GM12878 (cell line): ENCODE results near the gene ZNF710.

Source experiments
- CBFB ChIP-seq: IDR thresholded peaks from 2 replicates; pipeline ENCODE4 v1.6.1; 2016; ENCODE audit warnings: antibody characterized with exemption, low read depth
- HDAC2 ChIP-seq: fragments of 200-600 bp; sonication (generic); IDR thresholded peaks from 2 replicates; pipeline ENCODE4 v1.6.1; 2017
- JUND ChIP-seq: IDR thresholded peaks from 2 replicates; pipeline ENCODE4 v1.6.1; 2012; ENCODE audit warnings: low read depth, mild to moderate bottlenecking, low read length, improper control_type of control experiment, moderate library complexity
- RAD21 ChIP-seq: IDR thresholded peaks from 2 replicates; pipeline ENCODE4 v1.6.1; 2011; ENCODE audit warnings: mild to moderate bottlenecking, low read depth, low read length, moderate library complexity; ENCODE audit not compliant: insufficient read depth
- SPI1 ChIP-seq: IDR thresholded peaks from 2 replicates; pipeline ENCODE4 v1.6.1; 2011; ENCODE audit warnings: low read depth, mild to moderate bottlenecking, low read length, moderate library complexity, borderline replicate concordance; ENCODE audit not compliant: insufficient read depth
- TF ChIP-seq, protein P1 (sequence below), 3 experiments: IDR thresholded peaks in 2 of 3; conservative IDR thresholded peaks in 1 of 3; 2 replicates each; pipeline ENCODE4 v1.5.1; 2011; ENCODE audit warnings: low read depth in 3 of 3, low read length in 3 of 3, mild to moderate bottlenecking in 3 of 3, control low read depth in 2 of 3, moderate library complexity in 2 of 3, inconsistent platforms in 1 of 3, mixed read lengths in 1 of 3; ENCODE audit not compliant: control insufficient read depth in 2 of 3, insufficient read depth in 1 of 3; ENCODE audit errors: extremely low read depth in 1 of 3

DNA sequence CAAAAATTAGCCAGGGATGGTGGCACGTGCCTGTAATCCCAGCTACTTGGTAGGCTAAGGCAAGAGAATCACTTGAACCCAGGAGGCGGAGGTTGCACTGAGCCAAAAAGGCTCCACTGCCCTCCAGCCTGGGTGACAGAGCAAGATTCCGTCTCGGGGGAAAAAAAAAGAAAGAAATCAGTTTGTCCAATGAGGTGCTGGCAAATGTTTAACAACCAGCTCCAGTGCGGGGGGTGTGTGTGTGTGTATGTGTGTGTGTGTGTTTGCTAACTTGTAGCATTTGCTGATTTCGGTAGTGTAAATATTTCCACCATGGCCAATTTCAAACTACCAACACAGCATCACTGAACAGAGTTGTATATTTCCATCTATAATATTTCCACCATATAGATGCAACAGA is 124.9 kb downstream of the ZNF710 start:
- TF ChIP-seq CBFB (no peak), SPI1 (no peak), JUND (no peak), HDAC2 (no peak), RAD21 (no peak)
- TF ChIP-seq, protein P1, sequence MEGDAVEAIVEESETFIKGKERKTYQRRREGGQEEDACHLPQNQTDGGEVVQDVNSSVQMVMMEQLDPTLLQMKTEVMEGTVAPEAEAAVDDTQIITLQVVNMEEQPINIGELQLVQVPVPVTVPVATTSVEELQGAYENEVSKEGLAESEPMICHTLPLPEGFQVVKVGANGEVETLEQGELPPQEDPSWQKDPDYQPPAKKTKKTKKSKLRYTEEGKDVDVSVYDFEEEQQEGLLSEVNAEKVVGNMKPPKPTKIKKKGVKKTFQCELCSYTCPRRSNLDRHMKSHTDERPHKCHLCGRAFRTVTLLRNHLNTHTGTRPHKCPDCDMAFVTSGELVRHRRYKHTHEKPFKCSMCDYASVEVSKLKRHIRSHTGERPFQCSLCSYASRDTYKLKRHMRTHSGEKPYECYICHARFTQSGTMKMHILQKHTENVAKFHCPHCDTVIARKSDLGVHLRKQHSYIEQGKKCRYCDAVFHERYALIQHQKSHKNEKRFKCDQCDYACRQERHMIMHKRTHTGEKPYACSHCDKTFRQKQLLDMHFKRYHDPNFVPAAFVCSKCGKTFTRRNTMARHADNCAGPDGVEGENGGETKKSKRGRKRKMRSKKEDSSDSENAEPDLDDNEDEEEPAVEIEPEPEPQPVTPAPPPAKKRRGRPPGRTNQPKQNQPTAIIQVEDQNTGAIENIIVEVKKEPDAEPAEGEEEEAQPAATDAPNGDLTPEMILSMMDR (IDR thresholded peaks at IDR 0.05 in 2 of 3, conservative IDR thresholded peaks at IDR 0.05 in 1 of 3; ENCODE audit: control insufficient read depth in 2 of 3, extremely low read depth in 1 of 3, insufficient read depth in 1 of 3, low read depth in 3 of 3, low read length in 3 of 3) = no peak
